Measurements from ENCODE around the gene OSBPL10.

OSBPL10 gene

DNA sequence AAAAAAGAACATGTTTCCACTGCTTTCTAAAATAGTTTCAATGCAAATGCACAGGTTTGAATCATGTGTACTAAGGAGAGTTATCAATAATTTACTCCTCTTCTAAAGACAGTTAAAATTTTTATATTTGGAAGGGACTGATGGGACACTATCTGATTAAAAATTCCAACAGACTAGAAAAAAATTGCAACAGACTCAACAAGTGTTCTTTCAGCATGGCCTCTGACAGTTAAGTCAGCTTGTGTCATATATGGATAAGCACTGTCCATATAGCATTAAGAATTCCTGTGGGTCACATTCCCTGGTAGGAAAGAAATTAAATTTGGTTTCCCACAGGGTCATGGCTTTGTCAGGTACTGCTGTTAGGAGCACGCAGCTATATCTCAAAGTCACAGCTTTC is 96.8 kb downstream of the OSBPL10 start:
- TF ChIP-seq ELF4 (IDR thresholded peaks at IDR 0.05) (no peak), TARDBP (IDR thresholded peaks at IDR 0.05) (no peak), ZNF384 (IDR thresholded peaks at IDR 0.05) (no peak), BHLHE40 (IDR thresholded peaks at IDR 0.05; ENCODE audit: borderline replicate concordance) (no peak), FOXA1 (IDR thresholded peaks at IDR 0.05) (no peak), SP1 (IDR thresholded peaks at IDR 0.05) (no peak), HDGF (IDR thresholded peaks at IDR 0.05; ENCODE audit: borderline replicate concordance) (no peak), NFRKB (IDR thresholded peaks at IDR 0.05) (no peak), FOXM1 (IDR thresholded peaks at IDR 0.05; ENCODE audit: borderline replicate concordance) (no peak), ARNT (IDR thresholded peaks at IDR 0.05) (no peak), L3MBTL2 (conservative IDR thresholded peaks at IDR 0.05) (no peak), SUZ12 (IDR thresholded peaks at IDR 0.05) (no peak), LEF1 (IDR thresholded peaks at IDR 0.05; ENCODE audit: borderline replicate concordance) (no peak), CTBP1 (IDR thresholded peaks at IDR 0.05; ENCODE audit: borderline replicate concordance) (no peak)
- TF ChIP-seq, protein P1, sequence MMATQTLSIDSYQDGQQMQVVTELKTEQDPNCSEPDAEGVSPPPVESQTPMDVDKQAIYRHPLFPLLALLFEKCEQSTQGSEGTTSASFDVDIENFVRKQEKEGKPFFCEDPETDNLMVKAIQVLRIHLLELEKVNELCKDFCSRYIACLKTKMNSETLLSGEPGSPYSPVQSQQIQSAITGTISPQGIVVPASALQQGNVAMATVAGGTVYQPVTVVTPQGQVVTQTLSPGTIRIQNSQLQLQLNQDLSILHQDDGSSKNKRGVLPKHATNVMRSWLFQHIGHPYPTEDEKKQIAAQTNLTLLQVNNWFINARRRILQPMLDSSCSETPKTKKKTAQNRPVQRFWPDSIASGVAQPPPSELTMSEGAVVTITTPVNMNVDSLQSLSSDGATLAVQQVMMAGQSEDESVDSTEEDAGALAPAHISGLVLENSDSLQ (IDR thresholded peaks at IDR 0.05), result no peak
- DNase-seq (ENCODE audit: extremely low spot score), result no peak
- POLR2A ChIA-PET, result interaction anchor here (0.6 kb wide), 1 partner anchor 240 kb away, joined by 3 read pairs; no protein-coding TSS in a partner anchor
- CTCF ChIA-PET, result no interaction called here

DNA sequence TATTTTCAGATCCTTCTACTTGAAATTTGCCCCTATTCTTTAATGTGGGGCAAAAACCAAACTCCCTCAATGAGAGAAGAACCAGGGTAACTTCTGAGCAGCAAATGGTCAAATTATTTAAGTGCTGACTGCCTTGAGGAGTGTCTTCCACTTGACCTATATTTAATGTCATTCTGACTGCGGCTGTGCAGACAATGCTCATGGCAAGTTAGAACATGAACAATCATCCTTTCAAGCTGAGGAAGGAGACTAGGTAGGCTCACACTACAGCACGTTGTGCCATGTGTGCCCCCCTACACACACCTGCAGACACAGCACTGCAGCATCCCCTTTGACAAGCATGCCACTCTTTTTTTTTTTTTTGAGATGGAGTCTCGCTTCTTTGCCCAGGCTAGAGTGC is 98.2 kb downstream of the OSBPL10 start:
- TF ChIP-seq, protein P1 (IDR thresholded peaks at IDR 0.05), result no peak
- TF ChIP-seq FOXM1 (IDR thresholded peaks at IDR 0.05; ENCODE audit: borderline replicate concordance), result no peak
- TF ChIP-seq TARDBP (IDR thresholded peaks at IDR 0.05), result no peak
- no peak for TF ChIP-seq ARNT (IDR thresholded peaks at IDR 0.05)
- no peak for TF ChIP-seq SP1 (IDR thresholded peaks at IDR 0.05)
- no peak for TF ChIP-seq BHLHE40 (IDR thresholded peaks at IDR 0.05; ENCODE audit: borderline replicate concordance)
- no peak for TF ChIP-seq HDGF (IDR thresholded peaks at IDR 0.05; ENCODE audit: borderline replicate concordance)
- TF ChIP-seq LEF1 (IDR thresholded peaks at IDR 0.05; ENCODE audit: borderline replicate concordance), result no peak
- no peak for TF ChIP-seq FOXK2 (IDR thresholded peaks at IDR 0.05)
- no peak for TF ChIP-seq NFRKB (IDR thresholded peaks at IDR 0.05)
- no peak for TF ChIP-seq SUZ12 (IDR thresholded peaks at IDR 0.05)
- TF ChIP-seq CTBP1 (IDR thresholded peaks at IDR 0.05; ENCODE audit: borderline replicate concordance), result no peak
- TF ChIP-seq L3MBTL2 (conservative IDR thresholded peaks at IDR 0.05), result no peak
- no peak for TF ChIP-seq FOXA1 (IDR thresholded peaks at IDR 0.05)
- ChIA-PET CTCF (no interaction called here), POLR2A (no interaction called here)
- DNase-seq (ENCODE audit: extremely low spot score), result no peak

DNA sequence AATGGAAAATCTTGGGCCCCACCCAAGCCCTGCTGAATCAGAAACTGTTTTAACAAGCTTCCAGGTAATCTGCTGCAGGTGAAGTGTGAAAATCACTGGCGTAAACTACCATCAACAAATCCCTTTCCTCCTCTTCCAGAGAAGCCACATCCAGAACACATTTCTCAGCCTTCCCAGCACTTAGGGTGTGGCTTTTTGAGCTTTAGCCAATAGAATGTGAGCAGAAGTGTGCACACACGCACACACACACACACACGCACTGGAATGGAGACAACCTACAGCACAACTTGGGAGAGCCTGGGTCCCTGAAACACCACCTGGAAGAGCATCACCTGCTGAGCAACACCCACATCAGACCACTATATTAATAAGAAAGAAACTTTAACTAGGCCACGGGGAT is 98.6 kb downstream of the OSBPL10 start:
- TF ChIP-seq TARDBP (IDR thresholded peaks at IDR 0.05) (no peak), HDGF (IDR thresholded peaks at IDR 0.05; ENCODE audit: borderline replicate concordance) (no peak), FOXK2 (IDR thresholded peaks at IDR 0.05) (no peak), LEF1 (IDR thresholded peaks at IDR 0.05; ENCODE audit: borderline replicate concordance) (no peak), FOXM1 (IDR thresholded peaks at IDR 0.05; ENCODE audit: borderline replicate concordance) (no peak), ZNF384 (IDR thresholded peaks at IDR 0.05) (no peak), BHLHE40 (IDR thresholded peaks at IDR 0.05; ENCODE audit: borderline replicate concordance) (no peak), FOXA1 (IDR thresholded peaks at IDR 0.05) (no peak), CTBP1 (IDR thresholded peaks at IDR 0.05; ENCODE audit: borderline replicate concordance) (no peak), SP1 (IDR thresholded peaks at IDR 0.05) (no peak), NFRKB (IDR thresholded peaks at IDR 0.05) (no peak), ELF4 (IDR thresholded peaks at IDR 0.05) (no peak), SUZ12 (IDR thresholded peaks at IDR 0.05) (no peak)
- TF ChIP-seq, protein P1 (IDR thresholded peaks at IDR 0.05), result no peak
- ChIA-PET POLR2A (no interaction called here), CTCF (no interaction called here)
- DNase-seq (ENCODE audit: extremely low spot score), result no peak

DNA sequence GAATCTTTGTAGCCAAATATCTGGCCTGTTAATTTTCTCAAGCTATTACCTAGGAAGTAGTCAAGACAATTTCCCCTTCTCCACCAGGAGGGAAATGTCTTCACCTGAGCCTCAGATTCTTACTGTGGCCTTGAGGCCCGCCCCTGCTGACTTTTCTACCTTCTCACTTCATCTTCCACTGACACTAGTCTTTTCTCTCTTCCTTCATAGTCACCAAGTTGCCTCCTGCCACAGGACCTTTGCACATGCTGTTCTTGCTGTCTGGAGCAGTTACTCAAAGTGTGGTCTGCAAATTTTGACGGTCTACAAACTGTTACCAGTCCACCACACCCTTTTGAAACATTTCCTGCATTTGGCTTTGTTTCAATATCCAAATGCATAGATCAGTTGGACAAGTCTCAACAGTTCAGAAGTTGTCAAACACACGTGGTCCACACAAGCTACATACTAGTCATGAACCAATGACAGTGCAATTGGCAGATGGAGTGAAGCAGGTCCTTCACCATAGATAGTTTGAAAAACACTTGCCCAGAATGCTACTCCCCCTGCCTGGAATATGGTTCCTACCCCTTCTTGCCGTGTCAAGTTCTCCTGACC is 100.5 kb downstream of the OSBPL10 start:
- TF ChIP-seq SUZ12 (IDR thresholded peaks at IDR 0.05) (no peak), BHLHE40 (IDR thresholded peaks at IDR 0.05; ENCODE audit: borderline replicate concordance) (no peak), HDGF (IDR thresholded peaks at IDR 0.05; ENCODE audit: borderline replicate concordance) (no peak), FOXK2 (IDR thresholded peaks at IDR 0.05) (no peak), FOXA1 (IDR thresholded peaks at IDR 0.05) (no peak), NFRKB (IDR thresholded peaks at IDR 0.05) (no peak), ELF4 (IDR thresholded peaks at IDR 0.05) (no peak), ARNT (IDR thresholded peaks at IDR 0.05) (no peak), LEF1 (IDR thresholded peaks at IDR 0.05; ENCODE audit: borderline replicate concordance) (no peak), SP1 (IDR thresholded peaks at IDR 0.05) (no peak), ZNF384 (IDR thresholded peaks at IDR 0.05) (no peak), FOXM1 (IDR thresholded peaks at IDR 0.05; ENCODE audit: borderline replicate concordance) (no peak), CTBP1 (IDR thresholded peaks at IDR 0.05; ENCODE audit: borderline replicate concordance) (no peak), L3MBTL2 (conservative IDR thresholded peaks at IDR 0.05) (no peak)
- TF ChIP-seq, protein P1 (IDR thresholded peaks at IDR 0.05), result no peak
- no peak for DNase-seq (ENCODE audit: extremely low spot score)
- ChIA-PET CTCF (no interaction called here), POLR2A (no interaction called here)

DNA sequence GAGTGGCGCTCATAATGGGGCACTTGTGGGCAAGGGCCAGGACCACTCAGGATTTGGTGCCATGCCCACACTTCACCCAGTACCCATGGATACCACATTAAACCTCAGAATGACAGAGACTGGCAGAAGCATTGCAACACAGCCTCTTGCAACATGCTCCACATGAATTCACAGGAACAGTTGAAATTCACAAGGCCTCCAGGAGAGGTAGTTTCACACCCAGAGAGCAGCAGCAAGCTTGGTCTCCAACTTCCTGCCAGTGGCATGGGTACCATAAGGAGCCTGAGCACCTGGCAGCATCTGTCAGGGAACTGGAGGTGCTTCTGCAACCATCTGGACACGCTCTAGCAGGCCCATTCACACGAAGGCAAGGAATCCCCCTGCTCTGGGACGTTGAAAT is 101.0 kb downstream of the OSBPL10 start:
- CTCF ChIA-PET, result no interaction called here
- POLR2A ChIA-PET, result no interaction called here
- no peak for DNase-seq (ENCODE audit: extremely low spot score)
- no peak for TF ChIP-seq HDGF (IDR thresholded peaks at IDR 0.05; ENCODE audit: borderline replicate concordance)
- TF ChIP-seq FOXM1 (IDR thresholded peaks at IDR 0.05; ENCODE audit: borderline replicate concordance), result no peak
- TF ChIP-seq ARNT (IDR thresholded peaks at IDR 0.05), result no peak
- TF ChIP-seq NFRKB (IDR thresholded peaks at IDR 0.05), result no peak
- TF ChIP-seq SP1 (IDR thresholded peaks at IDR 0.05), result no peak
- no peak for TF ChIP-seq ELF4 (IDR thresholded peaks at IDR 0.05)
- no peak for TF ChIP-seq FOXA1 (IDR thresholded peaks at IDR 0.05)
- TF ChIP-seq BHLHE40 (IDR thresholded peaks at IDR 0.05; ENCODE audit: borderline replicate concordance), result no peak
- no peak for TF ChIP-seq SUZ12 (IDR thresholded peaks at IDR 0.05)
- TF ChIP-seq TARDBP (IDR thresholded peaks at IDR 0.05), result no peak
- no peak for TF ChIP-seq CTBP1 (IDR thresholded peaks at IDR 0.05; ENCODE audit: borderline replicate concordance)
- TF ChIP-seq L3MBTL2 (conservative IDR thresholded peaks at IDR 0.05), result no peak
- no peak for TF ChIP-seq ZNF384 (IDR thresholded peaks at IDR 0.05)
- TF ChIP-seq, protein P1 (IDR thresholded peaks at IDR 0.05), result no peak

All from HEK293T (cell line).